H9 (cell line): ENCODE results near the gene DPP6. TPM values are rescaled to one million over a fixed set of nuclear protein-coding genes. Genes with fewer than 3 reads are reported as not detected.

Experiments used
- DNase-seq: peaks from one replicate; pipeline ENCODE4 v3.0.0-alpha.2; 2017
- H2AFZ ChIP-seq: one replicate; pipeline ENCODE4 v1.6.1; 2013; ENCODE audit warnings: mild to moderate bottlenecking, low read length, control low read depth, moderate library complexity
- H2AK5ac ChIP-seq: 2 replicates; pipeline ENCODE4 v1.6.1; 2013; ENCODE audit warnings: low read length, control low read depth, mixed read lengths; ENCODE audit not compliant: insufficient read length
- H2BK120ac ChIP-seq: one replicate; pipeline ENCODE4 v1.6.1; 2013; ENCODE audit warnings: low read depth, mild to moderate bottlenecking, low read length, control low read depth, inconsistent platforms; ENCODE audit not compliant: poor library complexity, severe bottlenecking
- H2BK12ac ChIP-seq: 2 replicates; pipeline ENCODE4 v1.6.1; 2013; ENCODE audit warnings: low read length, control low read depth, mixed read lengths, low read depth; ENCODE audit not compliant: insufficient read length
- H2BK15ac ChIP-seq: 2 replicates; pipeline ENCODE4 v1.6.1; 2013; ENCODE audit warnings: low read depth, low read length, control low read depth
- H2BK20ac ChIP-seq: one replicate; pipeline ENCODE4 v1.6.1; 2013; ENCODE audit warnings: low read depth, mild to moderate bottlenecking, low read length, control low read depth, inconsistent platforms; ENCODE audit not compliant: poor library complexity, severe bottlenecking
- H2BK5ac ChIP-seq: 2 replicates; pipeline ENCODE4 v1.6.1; 2013; ENCODE audit warnings: low read length, control low read depth, mixed read lengths; ENCODE audit not compliant: insufficient read length
- H3K14ac ChIP-seq: 2 replicates; pipeline ENCODE4 v1.6.1; 2013; ENCODE audit warnings: low read length, control low read depth; ENCODE audit not compliant: insufficient read depth
- H3K18ac ChIP-seq: 2 replicates; pipeline ENCODE4 v1.6.1; 2013; ENCODE audit warnings: low read depth, mild to moderate bottlenecking, mixed read lengths, low read length, control low read depth; ENCODE audit not compliant: insufficient read length
- H3K23ac ChIP-seq: 2 replicates; pipeline ENCODE4 v1.6.1; 2013; ENCODE audit warnings: low read length, control low read depth, mixed read lengths, low read depth; ENCODE audit not compliant: insufficient read length
- H3K23me2 ChIP-seq: 2 replicates; pipeline ENCODE4 v1.6.1; 2013; ENCODE audit warnings: low read depth, mild to moderate bottlenecking, mixed read lengths, low read length, control low read depth; ENCODE audit not compliant: insufficient read length, poor library complexity, severe bottlenecking
- H3K27ac ChIP-seq: 2 replicates; pipeline ENCODE4 v1.5.1; 2013; ENCODE audit warnings: low read length, control low read depth, mixed read lengths, low read depth; ENCODE audit not compliant: insufficient read length
- H3K27me3 ChIP-seq: 2 replicates; pipeline ENCODE4 v1.6.1; 2013; ENCODE audit warnings: low read length, control low read depth, inconsistent platforms; ENCODE audit not compliant: insufficient read depth
- H3K4ac ChIP-seq: 2 replicates; pipeline ENCODE4 v1.6.1; 2013; ENCODE audit warnings: low read depth, mild to moderate bottlenecking, control low read depth, inconsistent platforms, low read length, moderate library complexity
- H3K4me1 ChIP-seq: 2 replicates; pipeline ENCODE4 v1.6.1; 2013; ENCODE audit warnings: low read length, control low read depth, inconsistent platforms; ENCODE audit not compliant: insufficient read depth
- H3K4me2 ChIP-seq: 2 replicates; pipeline ENCODE4 v1.6.1; 2013; ENCODE audit warnings: low read length, control low read depth, mixed read lengths; ENCODE audit not compliant: insufficient read length, insufficient read depth
- H3K56ac ChIP-seq: 2 replicates; pipeline ENCODE4 v1.6.1; 2013; ENCODE audit warnings: low read depth, mild to moderate bottlenecking, mixed read lengths, low read length, control low read depth; ENCODE audit not compliant: insufficient read length
- H3K79me1 ChIP-seq: 2 replicates; pipeline ENCODE4 v1.6.1; 2013; ENCODE audit warnings: low read depth, mild to moderate bottlenecking, moderate library complexity, low read length, control low read depth, inconsistent platforms; ENCODE audit not compliant: insufficient read depth, poor library complexity, severe bottlenecking
- H3K79me2 ChIP-seq: 2 replicates; pipeline ENCODE4 v1.6.1; 2013; ENCODE audit warnings: low read length, control low read depth, inconsistent platforms; ENCODE audit not compliant: insufficient read depth
- H3K9ac ChIP-seq: 2 replicates; pipeline ENCODE4 v1.6.1; 2013; ENCODE audit warnings: low read length, control low read depth, mixed read lengths; ENCODE audit not compliant: insufficient read length; ENCODE audit errors: extremely low read depth
- H3K9me3 ChIP-seq: one replicate; pipeline ENCODE4 v1.6.1; 2013; ENCODE audit warnings: low read depth, low read length, inconsistent platforms; ENCODE audit not compliant: control insufficient read depth
- H3T11ph ChIP-seq: one replicate; pipeline ENCODE4 v1.6.1; 2013; ENCODE audit warnings: mild to moderate bottlenecking, low read length, control low read depth, inconsistent platforms
- H4K20me1 ChIP-seq: one replicate; pipeline ENCODE4 v1.6.1; 2013; ENCODE audit not compliant: control insufficient read depth, insufficient read length, insufficient read depth
- H4K5ac ChIP-seq: 2 replicates; pipeline ENCODE4 v1.6.1; 2013; ENCODE audit warnings: low read depth, mild to moderate bottlenecking, mixed read lengths, low read length, control low read depth; ENCODE audit not compliant: insufficient read length
- H4K8ac ChIP-seq: replicated peaks from 2 replicates; pipeline ENCODE4 v1.6.1; 2013; ENCODE audit warnings: low read length, control low read depth, mixed read lengths, low read depth; ENCODE audit not compliant: insufficient read length
- H4K91ac ChIP-seq: 2 replicates; pipeline ENCODE4 v1.6.1; 2013; ENCODE audit warnings: low read depth, mild to moderate bottlenecking, moderate library complexity, mixed read lengths, low read length, control low read depth; ENCODE audit not compliant: insufficient read length
- H3K27ac Mint-ChIP-seq, 3 experiments: 2 replicates in 2 of 3; 3 replicates in 1 of 3; pipeline ENCODE4 v1.8.0; 2020 to 2021; ENCODE audit warnings: mixed read lengths in 3 of 3, mild to moderate bottlenecking in 1 of 3, moderate library complexity in 1 of 3
- H3K27me3 Mint-ChIP-seq: 2 replicates; pipeline ENCODE4 v1.8.0; 2021; ENCODE audit warnings: low read depth, mild to moderate bottlenecking, moderate library complexity, mixed read lengths
- H3K36me3 Mint-ChIP-seq, 3 experiments: 2 replicates in 2 of 3; 3 replicates in 1 of 3; pipeline ENCODE4 v1.8.0; 2020 to 2021; ENCODE audit warnings: low read depth in 3 of 3, mixed read lengths in 3 of 3; ENCODE audit not compliant: insufficient read depth in 1 of 3
- H3K4me1 Mint-ChIP-seq, 2 experiments: 2 replicates each; pipeline ENCODE4 v1.8.0; 2020; ENCODE audit warnings: mixed read lengths in 2 of 2
- H3K4me3 Mint-ChIP-seq, 2 experiments: 2 replicates in 1 of 2; 3 replicates in 1 of 2; pipeline ENCODE4 v1.8.0; 2020 to 2021; ENCODE audit warnings: mild to moderate bottlenecking in 2 of 2, mixed read lengths in 2 of 2, moderate library complexity in 1 of 2
- H3K9me3 Mint-ChIP-seq, 2 experiments: 2 replicates in 1 of 2; 3 replicates in 1 of 2; pipeline ENCODE4 v1.8.0; 2020; ENCODE audit warnings: mild to moderate bottlenecking in 2 of 2, mixed read lengths in 2 of 2, moderate library complexity in 1 of 2
- WGBS: extraction: QIAGEN DNeasy Blood & Tissue Kit; methylation state at CpG from one replicate; pipeline ENCODE4 v1.1.7; 2013; ENCODE audit warnings: missing lambda C conversion rate, low lambda C conversion rate, mixed read lengths; ENCODE audit not compliant: insufficient read length; ENCODE audit errors: extremely low coverage; 5-methylcytosine and 5-hydroxymethylcytosine counted together
- total RNA-seq: library from RNA; stranded (reverse); gene quantifications from 2 replicates; pipeline ENCODE4 v1.2.1, GENCODE V29; 2021
- TF ChIP-seq, protein P1 (sequence below): fragments of 200-600 bp; sonication (generic); conservative IDR thresholded peaks from 3 replicates; pipeline ENCODE4 v1.8.0; 2021; ENCODE audit warnings: antibody characterized with exemption, mild to moderate bottlenecking

Gene DPP6
- total RNA-seq, 1 experiment from 2014 or later, result 4.5 TPM

- Histone ChIP-seq H2AFZ (no peak overlapping the region), H4K20me1 (no peaks in the 10 kb centered on the region), H3K9ac (no peak overlapping the region), H4K91ac (no peak overlapping the region), H4K5ac (no peak overlapping the region), H3K79me1 (no peaks in the 10 kb centered on the region), H2AK5ac (no peak overlapping the region), H2BK15ac (no peak overlapping the region), H2BK120ac (no peak overlapping the region), H3T11ph (no peak overlapping the region), H3K79me2 (no peaks in the 10 kb centered on the region), H3K4me2 (no peak overlapping the region), H4K8ac (no peak overlapping the region), H3K27me3 (no peaks in the 10 kb centered on the region), H3K18ac (no peak overlapping the region), H3K4me1 (no peaks in the 10 kb centered on the region), H3K9me3 (no peaks in the 10 kb centered on the region), H3K56ac (no peak overlapping the region), H3K4ac (no peak overlapping the region), H2BK5ac (no peak overlapping the region), H2BK20ac (no peak overlapping the region), H3K14ac (no peak overlapping the region), H3K23me2 (no peaks in the 10 kb centered on the region), H3K27ac (no peak overlapping the region), H2BK12ac (no peak overlapping the region), H3K23ac (no peak overlapping the region)
- Mint-ChIP-seq H3K9me3 (peaks cover 6 to 10% of the 10 kb centered on the region in 2 experiments; a peak in 4 of 5 replicates), H3K4me1 (peaks cover 0 to 8% of the 10 kb centered on the region in 2 experiments; a peak in 2 of 4 replicates), H3K27me3 (peaks cover 4% of the 10 kb centered on the region), H3K4me3 (no peak overlapping the region), H3K36me3 (peaks cover 0 to 4% (median 0%) of the 10 kb centered on the region in 3 experiments; a peak in 1 of 7 replicates), H3K27ac (no peak overlapping the region)
- TF ChIP-seq, protein P1, sequence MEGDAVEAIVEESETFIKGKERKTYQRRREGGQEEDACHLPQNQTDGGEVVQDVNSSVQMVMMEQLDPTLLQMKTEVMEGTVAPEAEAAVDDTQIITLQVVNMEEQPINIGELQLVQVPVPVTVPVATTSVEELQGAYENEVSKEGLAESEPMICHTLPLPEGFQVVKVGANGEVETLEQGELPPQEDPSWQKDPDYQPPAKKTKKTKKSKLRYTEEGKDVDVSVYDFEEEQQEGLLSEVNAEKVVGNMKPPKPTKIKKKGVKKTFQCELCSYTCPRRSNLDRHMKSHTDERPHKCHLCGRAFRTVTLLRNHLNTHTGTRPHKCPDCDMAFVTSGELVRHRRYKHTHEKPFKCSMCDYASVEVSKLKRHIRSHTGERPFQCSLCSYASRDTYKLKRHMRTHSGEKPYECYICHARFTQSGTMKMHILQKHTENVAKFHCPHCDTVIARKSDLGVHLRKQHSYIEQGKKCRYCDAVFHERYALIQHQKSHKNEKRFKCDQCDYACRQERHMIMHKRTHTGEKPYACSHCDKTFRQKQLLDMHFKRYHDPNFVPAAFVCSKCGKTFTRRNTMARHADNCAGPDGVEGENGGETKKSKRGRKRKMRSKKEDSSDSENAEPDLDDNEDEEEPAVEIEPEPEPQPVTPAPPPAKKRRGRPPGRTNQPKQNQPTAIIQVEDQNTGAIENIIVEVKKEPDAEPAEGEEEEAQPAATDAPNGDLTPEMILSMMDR, result no peak
- no peak for DNase-seq
- no CpG with 5 or more reads among the region's 14 CpGs for WGBS
Observed at GRCh38 chr7:154854836-154855235, 802.6 kb downstream of the DPP6 start.
